Skeletal muscle tissue (tissue), 4 donors: ENCODE results near the gene EFCAB6. TPM values are rescaled to one million over a fixed set of nuclear protein-coding genes. Genes with fewer than 3 reads are reported as not detected.

ENCODE experiments used
- H3K27ac ChIP-seq: one replicate; pipeline ENCODE4 v1.7.0; 2013; ENCODE audit warnings: mild to moderate bottlenecking, low read depth, low read length, inconsistent platforms
- H3K27me3 ChIP-seq, 3 donors: one replicate each; pipeline ENCODE4 v1.7.0; 2013; ENCODE audit warnings: low read length in 3 of 3; ENCODE audit not compliant: control insufficient read depth in 3 of 3, insufficient read depth in 3 of 3
- H3K36me3 ChIP-seq, 3 donors: one replicate each; pipeline ENCODE4 v1.7.0; 2013; ENCODE audit warnings: low read length in 3 of 3; ENCODE audit not compliant: control insufficient read depth in 3 of 3, insufficient read depth in 3 of 3
- H3K4me1 ChIP-seq, 3 donors: one replicate each; pipeline ENCODE4 v1.7.0; 2013; ENCODE audit warnings: low read length in 3 of 3, mild to moderate bottlenecking in 3 of 3; ENCODE audit not compliant: control insufficient read depth in 3 of 3, insufficient read depth in 3 of 3
- H3K4me3 ChIP-seq, 3 donors: one replicate each; pipeline ENCODE4 v1.7.0; 2013; ENCODE audit warnings: low read length in 3 of 3
- H3K9ac ChIP-seq, 3 donors: one replicate each; pipeline ENCODE4 v1.7.0; 2013; ENCODE audit warnings: low read length in 3 of 3, mild to moderate bottlenecking in 3 of 3, moderate library complexity in 2 of 3, low read depth in 1 of 3
- H3K9me3 ChIP-seq, 3 donors: one replicate each; pipeline ENCODE4 v1.7.0; 2013; ENCODE audit warnings: low read length in 3 of 3; ENCODE audit not compliant: control insufficient read depth in 3 of 3
- total RNA-seq: library from RNA; depleted of rRNA; stranded (reverse); fragments of >200 nt; gene quantifications from one replicate; pipeline ENCODE4 v1.2.3, GENCODE V29; 2014
- donor health status: Osteomylitis.

Gene EFCAB6
- total RNA-seq, 1 donor from 2014 or later: 1.6 TPM

- Histone ChIP-seq H3K4me1 (no peaks in the 10 kb centered on the region), H3K4me3 (no peak overlapping the region), H3K36me3 (no peaks in the 10 kb centered on the region), H3K9ac (no peak overlapping the region), H3K27ac (no peak overlapping the region), H3K9me3 (no peaks in the 10 kb centered on the region), H3K27me3 (no peaks in the 10 kb centered on the region)
These were observed 22.7 kb downstream of the EFCAB6 start for GRCh38 chr22:43789452-43789851.

GRCh38 chr22:43783777-43784176 is 28.3 kb downstream of the EFCAB6 start:
- H3K9me3 ChIP-seq: no peaks in the 10 kb centered on the region
- no peak overlapping the region for H3K9ac ChIP-seq

GRCh38 chr22:43782448-43782847 is 29.7 kb downstream of the EFCAB6 start:
- Histone ChIP-seq H3K36me3 (no peaks in the 10 kb centered on the region), H3K4me3 (no peak overlapping the region), H3K9me3 (no peaks in the 10 kb centered on the region), H3K27ac (no peak overlapping the region), H3K27me3 (no peaks in the 10 kb centered on the region), H3K9ac (no peak overlapping the region), H3K4me1 (no peaks in the 10 kb centered on the region)

More at GRCh38 chr22:43783777-43784176, 28.3 kb downstream of the EFCAB6 start:
- Histone ChIP-seq H3K27me3 (no peaks in the 10 kb centered on the region), H3K36me3 (no peaks in the 10 kb centered on the region), H3K4me3 (no peak overlapping the region), H3K27ac (no peak overlapping the region), H3K4me1 (no peaks in the 10 kb centered on the region)

GRCh38 chr22:43777286-43777685 is 34.8 kb downstream of the EFCAB6 start:
- Histone ChIP-seq H3K27me3 (peaks cover 0 to 4% (median 0%) of the 10 kb centered on the region in 3 donors), H3K9ac (no peak overlapping the region), H3K27ac (no peak overlapping the region), H3K36me3 (no peaks in the 10 kb centered on the region), H3K9me3 (no peaks in the 10 kb centered on the region), H3K4me3 (no peak overlapping the region), H3K4me1 (no peaks in the 10 kb centered on the region)

GRCh38 chr22:43776081-43776670 is 35.9 kb downstream of the EFCAB6 start:
- Histone ChIP-seq H3K9me3 (no peaks in the 10 kb centered on the region), H3K4me3 (no peak overlapping the region), H3K9ac (no peak overlapping the region), H3K27ac (no peak overlapping the region), H3K4me1 (no peaks in the 10 kb centered on the region), H3K27me3 (peaks cover 0 to 4% (median 0%) of the 10 kb centered on the region in 3 donors), H3K36me3 (no peaks in the 10 kb centered on the region)

GRCh38 chr22:43774318-43774915 is 37.7 kb downstream of the EFCAB6 start:
- Histone ChIP-seq H3K4me1 (no peaks in the 10 kb centered on the region), H3K9ac (no peak overlapping the region), H3K4me3 (no peak overlapping the region), H3K27me3 (peaks cover 0 to 4% (median 0%) of the 10 kb centered on the region in 3 donors), H3K27ac (no peak overlapping the region), H3K9me3 (no peaks in the 10 kb centered on the region), H3K36me3 (no peaks in the 10 kb centered on the region)

- Histone ChIP-seq H3K36me3 (no peaks in the 10 kb centered on the region), H3K4me1 (no peaks in the 10 kb centered on the region), H3K9ac (no peak overlapping the region), H3K27ac (no peak overlapping the region), H3K9me3 (no peaks in the 10 kb centered on the region), H3K4me3 (no peak overlapping the region), H3K27me3 (peaks cover 0 to 4% (median 0%) of the 10 kb centered on the region in 3 donors)
These were observed 39.3 kb downstream of the EFCAB6 start for GRCh38 chr22:43772831-43773230.

GRCh38 chr22:43755452-43755851 is 56.7 kb downstream of the EFCAB6 start:
- no peak overlapping the region for H3K27ac ChIP-seq

GRCh38 chr22:43755011-43755410 is 57.1 kb downstream of the EFCAB6 start:
- Histone ChIP-seq H3K4me1 (no peaks in the 10 kb centered on the region), H3K27me3 (peaks cover 0 to 9% (median 4%) of the 10 kb centered on the region in 3 donors), H3K9me3 (no peaks in the 10 kb centered on the region), H3K4me3 (no peak overlapping the region), H3K9ac (no peak overlapping the region), H3K36me3 (no peaks in the 10 kb centered on the region), H3K27ac (no peak overlapping the region)

More at GRCh38 chr22:43755452-43755851, 56.7 kb downstream of the EFCAB6 start:
- Histone ChIP-seq H3K4me3 (no peak overlapping the region), H3K27me3 (peaks cover 0 to 9% (median 4%) of the 10 kb centered on the region in 3 donors), H3K9me3 (no peaks in the 10 kb centered on the region), H3K36me3 (no peaks in the 10 kb centered on the region), H3K4me1 (no peaks in the 10 kb centered on the region), H3K9ac (no peak overlapping the region)

- no peak overlapping the region for H3K9ac ChIP-seq
- H3K9me3 ChIP-seq: no peaks in the 10 kb centered on the region
- H3K27me3 ChIP-seq: peaks cover 0 to 11% (median 6%) of the 10 kb centered on the region in 3 donors
- H3K4me3 ChIP-seq: no peak overlapping the region
- H3K36me3 ChIP-seq: no peaks in the 10 kb centered on the region
- H3K27ac ChIP-seq: no peak overlapping the region
- H3K4me1 ChIP-seq: no peaks in the 10 kb centered on the region
These were observed 57.9 kb downstream of the EFCAB6 start for GRCh38 chr22:43754176-43754575.
